Measurements from ENCODE around the gene HIVEP3. TPM values are rescaled to one million over a fixed set of nuclear protein-coding genes. Genes with fewer than 3 reads are reported as not detected.

Gene HIVEP3
- total RNA-seq, 2 donors from 2014 or later = 2.3 to 12.8 TPM

DNA sequence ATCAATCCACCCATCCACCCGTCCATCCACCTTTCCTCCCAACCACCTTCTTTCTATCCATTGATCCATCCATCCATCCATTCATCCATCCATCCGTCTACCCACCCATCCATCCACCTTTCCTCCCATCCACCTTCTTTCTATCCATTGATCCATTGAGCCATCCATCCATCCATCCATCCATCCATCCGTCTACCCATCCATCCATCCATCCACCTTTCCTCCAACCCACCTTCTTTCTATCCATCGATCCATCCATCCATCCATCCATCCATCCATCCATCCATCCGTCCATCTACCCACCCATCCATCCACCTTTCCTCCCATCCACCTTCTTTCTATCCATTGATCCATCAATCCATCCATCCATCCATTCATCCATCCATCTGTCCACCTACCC, 429.2 kb downstream of the HIVEP3 start:
- no peaks in the 10 kb centered on the region for H3K27me3 ChIP-seq (replicated peaks; ENCODE audit: insufficient read depth)
- H3K9me3 ChIP-seq = no peaks in the 10 kb centered on the region
- TF ChIP-seq, protein P1, sequence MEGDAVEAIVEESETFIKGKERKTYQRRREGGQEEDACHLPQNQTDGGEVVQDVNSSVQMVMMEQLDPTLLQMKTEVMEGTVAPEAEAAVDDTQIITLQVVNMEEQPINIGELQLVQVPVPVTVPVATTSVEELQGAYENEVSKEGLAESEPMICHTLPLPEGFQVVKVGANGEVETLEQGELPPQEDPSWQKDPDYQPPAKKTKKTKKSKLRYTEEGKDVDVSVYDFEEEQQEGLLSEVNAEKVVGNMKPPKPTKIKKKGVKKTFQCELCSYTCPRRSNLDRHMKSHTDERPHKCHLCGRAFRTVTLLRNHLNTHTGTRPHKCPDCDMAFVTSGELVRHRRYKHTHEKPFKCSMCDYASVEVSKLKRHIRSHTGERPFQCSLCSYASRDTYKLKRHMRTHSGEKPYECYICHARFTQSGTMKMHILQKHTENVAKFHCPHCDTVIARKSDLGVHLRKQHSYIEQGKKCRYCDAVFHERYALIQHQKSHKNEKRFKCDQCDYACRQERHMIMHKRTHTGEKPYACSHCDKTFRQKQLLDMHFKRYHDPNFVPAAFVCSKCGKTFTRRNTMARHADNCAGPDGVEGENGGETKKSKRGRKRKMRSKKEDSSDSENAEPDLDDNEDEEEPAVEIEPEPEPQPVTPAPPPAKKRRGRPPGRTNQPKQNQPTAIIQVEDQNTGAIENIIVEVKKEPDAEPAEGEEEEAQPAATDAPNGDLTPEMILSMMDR (IDR thresholded peaks at IDR 0.05) = no peak
- H3K4me3 ChIP-seq = no peak overlapping the region
- H3K27ac ChIP-seq = no peak overlapping the region
- peaks cover 4 to 54% of the 10 kb centered on the region in 2 donors for H3K4me1 ChIP-seq (ENCODE audit: control insufficient read depth in 1 of 2, low read depth in 2 of 2)
- ATAC-seq (ENCODE audit: insufficient number of reproducible peaks, low FRiP score, low read depth) = no peak
- DNase-seq (ENCODE audit: low spot score) = no peak
- H3K36me3 ChIP-seq = no peaks in the 10 kb centered on the region

DNA sequence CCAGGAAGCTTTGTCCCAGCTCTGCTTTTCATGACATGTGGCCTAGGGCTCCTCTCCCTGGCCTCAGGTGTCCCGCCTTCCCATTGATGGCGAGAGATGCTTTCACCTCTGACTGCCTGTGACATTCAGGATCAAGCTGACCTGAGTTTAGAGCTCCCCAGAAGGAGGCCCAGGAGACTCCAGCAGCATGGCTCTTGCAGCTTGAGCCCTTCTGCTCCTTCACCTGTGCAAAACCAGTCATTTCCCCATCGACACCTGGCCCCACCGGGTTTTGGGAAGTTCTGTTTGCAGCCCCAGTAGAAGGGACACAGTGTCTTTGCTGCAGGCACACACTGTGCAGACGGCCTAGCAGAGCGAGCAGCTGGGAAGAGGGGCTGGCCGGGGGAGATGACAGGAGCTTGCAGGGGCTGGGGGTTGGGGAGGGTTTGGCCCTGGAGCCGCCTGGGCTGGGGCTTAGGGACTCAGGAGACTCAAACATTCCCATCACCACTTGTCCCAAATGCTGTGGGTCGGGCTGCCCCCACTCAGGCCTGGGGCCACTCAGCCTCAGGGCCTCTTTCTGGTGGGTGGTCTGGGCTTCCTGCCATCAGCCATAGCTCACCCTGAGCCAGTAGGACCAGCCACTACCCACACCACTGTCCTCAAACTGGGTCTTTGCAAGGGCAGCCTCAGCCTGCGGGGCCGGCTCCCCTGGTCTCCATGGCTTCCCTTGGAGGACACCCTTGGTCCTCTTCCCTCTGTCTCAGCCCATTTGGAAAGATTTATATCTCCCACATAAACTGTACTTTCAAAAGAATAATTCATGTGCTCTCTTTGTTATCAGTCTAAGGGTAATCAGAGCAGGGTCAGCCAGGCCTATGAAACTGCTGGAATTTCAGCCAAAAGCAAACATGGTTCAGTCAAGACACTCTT, 430.4 kb downstream of the HIVEP3 start:
- ATAC-seq (ENCODE audit: insufficient number of reproducible peaks, low FRiP score, low read depth) = no peak
- no peaks in the 10 kb centered on the region for H3K36me3 ChIP-seq
- no peak for DNase-seq (ENCODE audit: low spot score)
- no peaks in the 10 kb centered on the region for H3K9me3 ChIP-seq
- H3K27me3 ChIP-seq (replicated peaks; ENCODE audit: insufficient read depth) = no peaks in the 10 kb centered on the region
- TF ChIP-seq, protein P1 (IDR thresholded peaks at IDR 0.05) = no peak
- H3K27ac ChIP-seq = no peak overlapping the region
- H3K4me1 ChIP-seq (ENCODE audit: control insufficient read depth in 1 of 2, low read depth in 2 of 2) = peaks cover 4 to 57% of the 10 kb centered on the region in 2 donors
- no peak overlapping the region for H3K4me3 ChIP-seq

DNA sequence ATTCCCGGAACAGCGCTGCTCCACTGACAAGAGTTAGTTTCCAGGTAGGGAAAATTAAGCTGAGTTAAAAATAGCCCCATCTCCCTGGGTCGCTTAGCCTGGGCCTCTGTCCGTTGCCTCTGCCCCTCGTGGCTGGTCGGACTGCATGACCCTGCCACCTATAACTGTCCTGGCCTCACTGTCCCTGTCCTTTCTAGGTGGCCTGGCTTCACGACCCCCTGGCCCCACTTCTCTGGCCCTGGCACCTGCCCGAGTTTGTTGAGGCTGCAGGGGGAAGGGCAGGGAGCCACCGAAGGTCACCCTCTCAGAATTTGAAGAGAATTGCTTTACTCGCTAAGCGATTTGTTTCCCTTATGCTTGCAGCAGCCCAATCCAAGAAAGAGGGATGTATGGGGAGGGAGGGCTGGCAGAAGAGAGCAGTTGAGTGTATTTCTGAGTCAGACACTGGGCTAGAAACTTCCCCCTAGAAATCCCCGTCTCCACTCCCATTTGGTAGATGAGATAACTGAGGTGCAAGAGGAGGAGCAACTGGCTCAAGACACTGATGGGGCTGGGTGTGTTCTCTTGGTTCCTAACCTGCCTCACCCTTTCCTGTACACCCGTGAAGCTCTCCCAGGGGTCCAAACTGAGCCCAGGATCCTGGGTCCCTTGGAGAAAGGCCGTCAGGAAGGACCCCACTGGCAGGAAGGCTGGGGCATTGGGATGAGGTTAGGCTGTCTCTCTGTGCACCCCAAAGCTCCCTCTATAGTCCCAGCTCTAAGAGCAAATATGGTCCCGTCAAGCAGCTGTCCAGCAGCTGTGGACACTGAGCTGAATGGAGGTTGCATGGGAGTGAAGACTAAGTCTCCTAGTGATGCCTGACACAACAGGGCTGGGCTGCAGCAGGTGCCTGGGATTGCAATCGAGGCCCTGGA, 431.3 kb downstream of the HIVEP3 start:
- no peaks in the 10 kb centered on the region for H3K27me3 ChIP-seq (replicated peaks; ENCODE audit: insufficient read depth)
- no peaks in the 10 kb centered on the region for H3K9me3 ChIP-seq
- no peak overlapping the region for H3K27ac ChIP-seq
- TF ChIP-seq, protein P1 (IDR thresholded peaks at IDR 0.05) = no peak
- H3K4me3 ChIP-seq = no peak overlapping the region
- no peak for DNase-seq (ENCODE audit: low spot score)
- ATAC-seq (ENCODE audit: insufficient number of reproducible peaks, low FRiP score, low read depth) = no peak
- peaks cover 4 to 51% of the 10 kb centered on the region in 2 donors for H3K4me1 ChIP-seq (ENCODE audit: control insufficient read depth in 1 of 2, low read depth in 2 of 2)
- H3K36me3 ChIP-seq = no peaks in the 10 kb centered on the region

DNA sequence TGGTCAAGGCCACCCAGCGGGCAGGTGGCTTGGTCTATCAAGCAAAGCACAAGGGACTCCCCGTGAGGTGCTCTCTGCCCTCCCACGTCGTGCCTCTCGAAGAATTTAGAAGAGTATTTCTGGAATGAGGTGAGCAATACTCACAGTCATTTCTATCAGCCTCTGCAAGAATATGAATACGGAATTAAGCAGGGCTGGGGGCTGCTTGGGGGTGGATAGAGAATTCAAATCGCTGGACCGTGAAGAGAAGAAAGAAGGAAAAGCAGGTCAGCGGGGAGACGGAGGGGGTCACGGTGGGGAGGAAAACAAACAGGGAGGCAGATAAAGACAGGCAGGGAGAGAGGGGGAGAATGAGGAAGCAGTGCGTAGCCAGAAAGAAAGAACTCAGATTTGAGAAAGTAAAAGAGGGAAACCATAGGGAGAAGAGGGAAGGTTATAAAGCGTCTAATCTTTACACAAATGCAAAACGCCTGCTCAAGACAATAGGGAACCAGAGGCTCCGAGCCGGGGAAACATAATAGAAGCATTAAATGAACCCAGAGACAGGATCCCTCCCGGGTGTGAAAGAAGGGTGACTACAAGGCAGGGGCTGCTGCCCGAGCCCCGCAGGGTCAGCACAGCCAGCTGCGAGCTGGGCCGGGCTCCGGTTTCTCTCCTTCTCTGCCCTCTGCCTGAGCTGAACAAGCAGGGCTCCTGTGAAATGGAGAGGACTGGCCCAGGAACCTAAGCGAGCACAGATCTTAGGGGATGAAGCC, 432.2 kb downstream of the HIVEP3 start:
- ATAC-seq (ENCODE audit: insufficient number of reproducible peaks, low FRiP score, low read depth) = no peak
- TF ChIP-seq, protein P1 (IDR thresholded peaks at IDR 0.05) = no peak
- Histone ChIP-seq H3K27ac (no peak overlapping the region), H3K27me3 (replicated peaks; ENCODE audit: insufficient read depth) (no peaks in the 10 kb centered on the region), H3K9me3 (no peaks in the 10 kb centered on the region), H3K36me3 (no peaks in the 10 kb centered on the region), H3K4me1 (ENCODE audit: control insufficient read depth in 1 of 2, low read depth in 2 of 2) (peaks cover under 1 to 43% of the 10 kb centered on the region in 2 donors), H3K4me3 (no peak overlapping the region)
- no peak for DNase-seq (ENCODE audit: low spot score)
